ENCODE results near the gene ARFIP1.
"Not testable (repeated sequence)": the region's sequence is repeated elsewhere in the genome, so short reads cannot be mapped to it uniquely, and the experiment has no call there.

ARFIP1 gene, protein sequence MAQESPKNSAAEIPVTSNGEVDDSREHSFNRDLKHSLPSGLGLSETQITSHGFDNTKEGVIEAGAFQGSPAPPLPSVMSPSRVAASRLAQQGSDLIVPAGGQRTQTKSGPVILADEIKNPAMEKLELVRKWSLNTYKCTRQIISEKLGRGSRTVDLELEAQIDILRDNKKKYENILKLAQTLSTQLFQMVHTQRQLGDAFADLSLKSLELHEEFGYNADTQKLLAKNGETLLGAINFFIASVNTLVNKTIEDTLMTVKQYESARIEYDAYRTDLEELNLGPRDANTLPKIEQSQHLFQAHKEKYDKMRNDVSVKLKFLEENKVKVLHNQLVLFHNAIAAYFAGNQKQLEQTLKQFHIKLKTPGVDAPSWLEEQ

DNA sequence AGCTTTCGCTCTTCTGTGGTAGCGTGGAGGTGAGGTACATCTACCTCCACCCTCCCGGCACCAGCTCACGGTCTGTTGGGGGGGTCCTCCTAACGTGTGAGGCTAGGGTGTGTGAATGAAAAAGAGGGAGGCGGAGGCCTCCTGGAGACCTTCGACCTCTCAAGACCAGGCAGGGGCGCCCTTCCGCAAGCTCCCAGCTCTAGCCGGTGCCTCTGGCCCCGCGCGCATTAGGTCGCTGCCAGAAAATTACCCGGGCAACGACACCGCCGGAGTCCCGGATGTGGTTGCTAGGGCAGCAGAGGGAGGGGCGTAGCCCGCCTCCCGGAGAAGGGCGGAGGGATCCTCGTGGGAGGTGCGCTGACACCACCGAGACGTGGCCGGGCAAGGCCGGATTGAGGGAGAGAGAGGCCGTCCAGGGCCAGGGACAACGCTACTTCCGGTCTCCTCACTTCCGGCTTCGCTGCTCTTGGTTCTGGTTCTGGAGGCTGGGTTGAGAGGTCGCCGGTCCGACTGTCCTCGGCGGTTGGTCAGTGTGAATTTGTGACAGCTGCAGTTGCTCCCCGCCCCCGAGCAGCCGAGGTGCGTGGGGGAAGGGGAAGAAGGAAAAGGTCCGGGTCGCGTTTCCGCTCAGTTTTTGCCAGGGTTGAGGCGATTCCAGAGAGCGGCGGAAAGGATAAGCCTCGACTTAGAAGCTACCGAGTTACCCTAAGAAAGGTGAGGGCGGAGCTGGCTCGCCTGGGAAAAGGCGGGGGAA, at the start of gene ARFIP1, which contains the start of gene TIGD4:
TSS of gene ARFIP1 (plus strand) at position 442 of the 754 bp plus-strand sequence. CDS start 49,680 bp downstream, outside the sequence.
TSS of gene TIGD4 (minus strand) at position 218 of the 754 bp plus-strand sequence. CDS start 8,726 bp downstream, outside the sequence.
- peak; percentile 99 for DNase-seq

DNA sequence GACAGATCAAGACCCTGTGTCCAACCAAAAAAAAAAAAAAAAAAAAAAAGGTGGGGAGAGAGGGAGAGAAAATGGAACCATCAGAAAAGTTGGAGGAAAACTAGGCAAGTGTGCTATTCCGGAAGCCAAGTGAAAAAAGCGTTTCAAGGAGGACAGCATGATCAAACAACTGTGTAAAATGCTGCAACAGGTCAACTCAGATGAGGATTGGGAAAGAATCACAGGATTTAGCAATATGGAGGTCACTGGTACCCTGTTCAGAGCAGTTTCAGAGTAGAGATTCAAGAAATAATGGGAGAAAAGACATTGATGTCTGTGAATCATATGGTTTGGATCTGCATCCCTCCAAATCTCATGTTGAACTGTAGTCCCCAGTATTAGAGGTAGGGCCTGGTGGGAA, 47.8 kb upstream of the ARFIP1 start:
- no peak for DNase-seq

DNA sequence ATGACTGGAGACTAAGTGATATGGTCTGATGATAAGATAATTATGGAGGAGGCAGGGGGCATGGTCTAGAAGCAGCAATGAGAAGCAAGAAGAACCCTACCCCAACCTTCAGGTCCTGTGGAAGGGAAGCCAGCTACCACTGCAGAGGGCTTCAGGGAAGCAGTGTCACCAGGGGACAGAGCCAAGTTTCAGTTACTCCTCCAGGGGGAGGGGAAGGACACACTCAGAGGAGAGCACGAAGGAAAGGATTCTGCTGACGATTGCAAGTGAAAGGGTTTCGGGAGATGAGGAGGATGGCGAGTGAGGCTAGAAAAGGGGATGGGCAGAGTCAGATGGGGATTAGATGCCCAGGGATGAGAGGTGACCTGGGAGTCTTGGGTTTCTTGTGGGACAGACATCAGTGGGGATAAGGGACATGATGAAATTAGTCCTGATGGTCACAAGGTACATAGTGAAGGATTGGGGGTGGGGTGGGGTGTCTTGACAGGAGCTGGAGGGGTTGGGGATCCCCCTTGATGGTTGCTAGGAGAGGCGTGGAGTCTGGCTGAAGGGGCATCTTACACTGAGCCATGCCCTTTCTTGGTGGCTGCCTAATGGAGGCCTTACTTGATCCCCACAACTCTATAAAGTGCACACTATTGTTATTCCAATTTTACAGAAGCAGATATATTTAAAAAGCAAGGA, 45.6 kb upstream of the ARFIP1 start:
- DNase-seq: no peak

DNA sequence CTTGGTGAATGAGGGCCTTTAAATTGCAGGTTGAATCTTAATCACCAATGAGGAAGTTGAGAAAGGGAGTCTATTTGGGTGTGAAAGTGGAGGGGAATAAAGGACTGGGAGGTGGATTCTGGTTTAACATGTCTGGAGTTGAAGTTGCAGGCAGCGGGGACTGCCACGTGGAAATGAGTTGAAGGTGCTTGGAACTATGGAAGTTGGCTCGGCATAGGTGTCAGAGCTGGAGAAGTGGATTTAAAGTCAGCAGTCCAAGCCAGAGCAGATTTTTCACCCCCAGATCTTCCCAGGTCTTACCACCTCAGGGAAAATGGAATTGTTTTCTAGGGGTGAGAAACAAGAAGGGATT, 45.1 kb upstream of the ARFIP1 start:
- DNase-seq: no peak

DNA sequence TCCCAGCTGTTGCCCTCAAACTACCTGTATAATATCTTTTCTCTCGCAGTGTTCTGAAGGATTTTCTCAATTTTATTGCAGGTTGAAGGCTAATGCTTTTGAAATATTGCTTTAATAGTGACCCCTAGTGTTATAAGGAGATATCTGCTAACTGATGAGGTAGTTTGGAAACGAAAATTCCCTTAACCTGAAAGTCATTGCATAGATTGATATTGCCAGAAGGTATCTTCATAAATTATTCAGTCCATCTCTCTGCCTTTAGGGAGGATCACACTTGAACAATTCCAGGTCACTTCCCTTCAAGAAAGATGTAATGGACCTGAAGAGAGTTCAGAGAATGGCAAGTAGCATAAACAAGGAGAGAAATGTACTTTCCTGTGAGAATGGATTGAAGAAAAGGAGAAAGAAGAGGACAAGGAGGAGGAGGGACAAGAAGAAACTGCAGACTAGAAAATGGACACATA, 44.3 kb upstream of the ARFIP1 start:
- DNase-seq: no peak

DNA sequence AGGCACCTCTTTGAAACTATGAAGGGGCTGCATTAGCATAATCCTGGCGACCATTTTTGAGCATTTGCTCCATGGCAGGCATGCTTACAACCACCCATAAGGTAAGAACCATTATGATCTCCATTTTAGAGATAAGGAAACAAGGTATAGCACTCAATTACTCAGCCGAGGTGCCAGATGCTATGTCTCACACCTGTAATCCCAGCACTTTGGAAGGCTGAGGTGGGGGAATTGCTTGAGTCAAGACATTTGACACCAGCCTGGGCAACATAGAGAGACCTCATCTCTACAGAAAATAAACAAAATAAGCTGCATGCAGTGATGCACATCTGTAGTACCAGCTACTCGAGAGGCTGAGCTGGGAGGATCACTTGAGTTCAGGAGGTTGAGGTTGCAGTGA, 43.8 kb upstream of the ARFIP1 start:
- DNase-seq: no peak

DNA sequence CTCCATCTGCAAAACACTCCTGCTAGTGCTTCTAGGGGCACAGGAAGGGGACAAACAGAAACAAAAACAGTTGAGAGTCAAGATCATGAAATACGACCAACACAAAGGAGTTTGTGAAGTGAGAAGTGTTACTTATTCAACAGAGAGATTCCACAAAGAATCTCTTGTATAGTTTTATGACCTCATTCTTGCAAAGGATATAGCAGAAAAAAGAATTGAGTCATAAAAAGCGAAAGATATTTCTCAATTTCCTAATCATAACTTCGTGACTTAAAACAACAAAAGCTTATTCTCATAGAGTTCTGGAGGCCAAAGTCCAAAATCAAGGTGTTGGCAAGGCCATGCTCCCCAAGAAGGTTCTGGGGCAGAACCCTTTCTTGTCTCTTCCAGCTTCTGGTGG, 40.9 kb upstream of the ARFIP1 start:
- DNase-seq: no peak

DNA sequence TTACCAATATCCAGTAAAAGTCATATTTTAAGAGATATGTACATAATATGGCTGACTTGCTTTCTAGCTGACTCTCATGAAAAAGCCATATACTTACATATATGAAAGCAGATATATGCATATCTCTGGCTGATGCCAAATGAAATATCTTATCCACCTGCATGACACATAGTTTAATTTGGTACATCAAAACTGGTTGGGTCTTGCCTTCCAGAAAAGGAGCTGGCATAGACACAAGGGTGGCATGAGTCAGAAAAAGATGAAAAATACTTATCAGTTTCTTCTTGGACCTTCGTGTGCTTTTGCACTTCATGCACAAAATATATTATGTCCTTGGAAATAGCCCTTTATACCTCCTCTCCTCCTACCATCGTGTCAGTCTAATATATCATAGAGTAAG, 32.3 kb upstream of the ARFIP1 start:
- no peak for DNase-seq

DNA sequence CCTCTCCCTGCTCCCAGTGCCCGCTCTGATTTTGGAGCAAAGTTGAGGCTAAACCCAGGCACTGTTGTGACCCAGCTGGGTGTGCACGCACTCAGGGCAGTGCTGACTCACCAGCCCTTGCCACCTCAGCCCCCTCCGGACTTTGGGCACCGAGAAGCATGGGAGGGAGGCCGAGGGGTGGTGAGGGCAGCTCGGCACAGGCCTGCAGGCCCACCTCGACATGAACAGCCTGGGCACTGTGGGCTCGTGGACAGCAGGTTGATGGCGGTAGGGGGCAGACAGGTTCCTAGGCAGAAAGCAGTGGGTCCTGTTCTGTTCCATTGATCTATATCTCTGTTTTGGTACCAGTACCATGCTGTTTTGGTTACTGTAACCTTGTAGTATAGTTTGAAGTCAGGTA, 31.1 kb upstream of the ARFIP1 start:
- no peak for DNase-seq

DNA sequence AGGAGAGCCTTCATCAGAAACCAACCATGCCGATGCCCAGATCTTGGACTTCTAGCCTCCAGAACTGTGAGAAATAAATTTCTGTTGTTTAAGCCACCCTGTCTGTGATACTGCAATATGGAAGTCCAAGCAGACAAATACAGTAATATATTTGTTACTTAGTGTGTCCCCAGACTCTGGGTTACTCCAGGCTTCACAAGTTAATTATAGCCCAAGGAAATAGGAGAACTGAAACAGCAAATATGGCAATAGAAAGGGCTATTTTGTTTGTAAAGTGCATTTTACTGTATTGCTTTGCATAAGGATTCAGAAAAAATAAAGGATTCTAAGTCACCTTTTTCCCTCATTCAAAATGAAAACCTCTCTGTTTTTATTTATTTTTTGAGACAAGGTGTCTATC, 16.0 kb upstream of the ARFIP1 start:
- no peak for DNase-seq

DNA sequence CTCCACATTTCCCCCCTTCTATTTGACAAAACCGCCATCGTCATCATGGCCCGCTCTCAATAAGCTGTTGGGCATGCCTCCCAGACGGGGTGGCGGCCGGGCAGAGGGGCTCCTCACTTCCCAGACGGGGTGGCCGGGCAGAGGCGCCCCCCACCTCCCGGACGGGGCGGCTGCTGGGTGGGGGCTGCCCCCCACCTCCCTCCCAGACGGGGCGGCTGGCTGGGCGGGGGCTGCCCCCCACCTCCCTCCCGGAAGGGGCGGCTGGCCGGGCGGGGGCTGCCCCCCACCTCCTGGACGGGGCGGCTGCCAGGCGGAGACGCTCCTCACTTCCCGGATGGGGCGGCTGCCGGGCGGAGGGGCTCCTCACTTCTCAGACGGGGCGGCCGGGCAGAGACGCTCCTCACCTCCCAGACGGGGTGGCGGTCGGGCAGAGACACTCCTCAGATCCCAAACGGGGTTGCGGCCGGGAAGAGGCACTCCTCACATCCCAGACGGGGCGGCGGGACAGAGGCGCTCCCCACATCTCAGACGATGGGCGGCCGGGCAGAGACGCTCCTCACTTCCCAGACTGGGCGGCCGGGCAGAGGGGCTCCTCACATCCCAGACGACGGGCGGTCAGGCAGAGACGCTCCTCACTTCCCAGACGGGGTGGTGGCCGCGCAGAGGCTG, 14.6 kb upstream of the ARFIP1 start:
- DNase-seq: not testable (repeated sequence)

DNA sequence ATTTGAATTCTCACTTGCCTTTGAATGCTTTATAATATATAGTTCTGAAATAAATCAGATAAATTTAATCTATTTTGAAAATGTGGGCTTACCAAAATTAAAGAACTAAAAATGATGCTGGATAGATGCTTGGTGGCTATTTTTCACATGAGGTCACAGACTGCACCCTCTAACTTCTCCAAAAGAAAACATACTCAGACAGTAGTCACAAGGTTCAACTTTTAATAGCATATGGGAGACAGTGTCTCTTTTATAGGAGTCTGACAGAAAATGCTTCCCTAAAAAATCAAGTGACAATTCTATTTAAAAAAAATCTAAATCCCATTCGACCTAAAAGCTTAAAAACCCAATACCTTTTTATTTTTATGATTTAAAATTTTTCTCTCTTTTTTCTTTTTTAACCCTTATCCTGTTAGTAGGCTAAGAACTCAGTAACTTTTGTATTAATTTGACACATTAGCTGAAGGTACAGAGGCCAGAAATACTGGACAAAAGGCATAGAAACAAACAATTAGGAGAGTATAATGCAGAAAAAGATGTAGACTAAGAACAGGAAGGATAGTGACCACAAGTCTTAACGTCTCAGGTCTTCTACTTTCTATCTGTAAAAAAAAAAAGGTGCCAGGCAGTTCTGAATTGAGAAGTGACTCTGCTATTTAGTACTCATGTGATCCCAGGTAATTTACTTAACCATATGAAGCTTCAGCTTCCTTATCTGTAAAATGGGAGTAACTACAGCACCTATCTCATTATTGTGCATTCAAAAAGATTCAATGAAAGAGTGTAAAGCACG, 7.8 kb upstream of the ARFIP1 start:
- no peak for DNase-seq

DNA sequence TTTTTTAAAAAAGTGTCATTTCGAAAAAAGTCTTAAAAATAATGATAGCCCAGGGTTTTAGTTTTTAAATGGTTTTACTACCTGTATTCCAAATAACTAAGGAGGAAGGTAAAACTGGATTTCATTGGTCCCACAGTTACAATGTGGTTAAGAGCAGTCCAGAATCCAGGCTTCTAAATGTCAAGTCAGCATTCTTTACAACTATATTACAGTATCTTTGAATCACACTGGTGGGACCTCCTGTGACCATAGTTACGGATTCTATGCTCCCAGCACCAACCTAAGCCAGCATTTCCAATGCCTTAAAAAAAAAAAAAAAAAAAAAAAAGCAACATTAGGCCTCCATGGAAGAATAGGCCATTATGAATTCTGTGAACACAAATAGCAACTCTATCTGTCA, 6.4 kb upstream of the ARFIP1 start:
- no peak for DNase-seq

DNA sequence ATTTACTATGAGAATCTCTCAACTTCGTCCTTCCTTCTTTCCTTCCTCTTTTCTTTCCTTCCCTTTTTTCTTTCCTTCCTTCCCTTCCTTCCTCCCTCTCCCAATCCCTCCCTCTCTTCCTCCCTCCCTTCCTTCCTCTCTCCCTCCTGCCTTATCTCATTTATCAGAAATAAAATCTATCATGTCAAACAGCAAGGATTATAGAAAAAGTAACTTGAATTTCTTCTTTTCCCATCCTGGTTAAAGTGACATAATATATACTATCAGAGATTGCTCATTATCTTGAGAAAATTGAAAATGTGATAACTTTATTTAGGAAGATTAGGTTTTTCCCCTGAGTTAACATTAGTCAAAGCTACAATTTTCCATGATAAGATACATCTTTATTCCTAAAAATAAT, 5.8 kb upstream of the ARFIP1 start:
- DNase-seq: no peak

DNA sequence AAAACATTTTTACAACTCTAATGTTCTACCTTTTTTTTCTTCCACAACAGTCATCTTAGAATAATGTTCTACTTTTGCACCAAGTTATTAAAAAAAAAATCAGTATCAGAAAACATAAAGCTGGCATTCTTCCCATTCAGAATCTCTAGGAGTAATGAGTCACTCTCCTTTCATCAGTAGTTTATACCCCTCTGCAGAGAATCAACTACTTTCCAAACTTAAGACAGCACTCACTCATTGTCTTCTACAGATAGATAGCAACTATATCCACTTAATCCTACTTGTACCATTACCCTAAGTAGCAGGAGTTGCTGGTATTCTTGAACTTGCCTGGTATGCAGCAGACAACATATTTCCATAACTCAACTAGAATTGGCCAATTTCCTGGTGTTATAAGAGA, 3.4 kb upstream of the ARFIP1 start:
- DNase-seq: no peak

DNA sequence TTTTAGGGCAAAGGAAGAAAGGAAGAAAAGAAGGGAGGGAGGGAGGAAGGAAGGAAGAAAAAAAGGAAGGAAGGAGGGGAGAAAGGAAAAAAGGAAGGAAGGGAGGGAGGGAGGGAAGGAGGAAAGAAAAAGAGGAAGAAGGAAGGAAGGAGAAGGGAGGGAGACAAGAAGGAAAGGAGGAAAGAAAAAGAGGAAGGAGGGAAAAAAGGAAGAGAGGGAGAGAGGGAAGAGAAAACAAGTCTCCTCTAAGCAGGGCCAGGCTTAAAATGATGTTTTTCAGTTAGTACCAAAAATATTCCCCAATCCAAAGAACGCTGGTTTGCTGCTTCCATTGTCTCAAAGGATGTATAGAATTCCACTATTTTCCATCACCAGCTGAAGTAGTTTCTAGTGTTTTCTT, 2.3 kb upstream of the ARFIP1 start:
- DNase-seq: no peak

DNA sequence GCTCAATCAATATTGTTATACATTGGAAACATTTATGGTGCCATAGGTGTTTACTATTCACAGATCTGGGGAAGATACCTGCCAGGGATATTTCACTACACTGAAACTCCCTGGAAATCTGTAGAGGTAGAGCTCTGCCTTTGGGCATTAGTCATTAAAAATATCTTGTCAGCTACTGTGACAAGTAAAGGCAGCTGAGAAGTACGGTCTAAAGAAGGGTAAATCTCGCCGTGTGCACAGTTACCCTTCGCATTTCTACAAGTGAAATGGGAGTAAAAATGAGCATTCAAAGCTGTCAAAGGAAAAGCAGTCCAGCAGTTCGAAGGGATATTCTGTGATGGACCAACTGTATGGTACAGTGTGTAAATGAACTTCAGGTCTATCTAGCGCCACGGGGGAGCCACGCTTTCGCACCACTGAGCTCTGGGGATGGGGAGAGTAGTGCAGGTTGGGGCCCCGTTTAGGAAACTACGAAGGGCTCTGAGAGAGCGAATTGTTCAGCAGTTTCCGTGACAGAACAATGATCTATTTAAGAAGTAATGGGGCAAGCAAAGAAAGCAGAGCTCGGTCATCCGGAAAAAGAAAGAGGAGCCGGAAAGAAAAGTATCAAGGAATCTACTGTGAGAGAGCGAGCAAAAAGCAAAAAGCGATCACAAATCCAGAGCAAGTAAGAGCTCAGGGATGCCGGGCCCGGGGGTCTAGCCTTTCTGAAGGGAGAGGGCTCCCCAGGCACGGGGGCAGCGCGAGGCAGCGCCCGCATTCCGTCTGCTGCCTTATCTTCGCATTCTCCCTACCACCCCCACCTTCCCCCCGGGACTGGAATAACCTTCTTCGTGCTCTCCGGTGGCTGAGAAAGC, 870 bp upstream of the ARFIP1 start:
- peak; percentile 42 for DNase-seq

DNA sequence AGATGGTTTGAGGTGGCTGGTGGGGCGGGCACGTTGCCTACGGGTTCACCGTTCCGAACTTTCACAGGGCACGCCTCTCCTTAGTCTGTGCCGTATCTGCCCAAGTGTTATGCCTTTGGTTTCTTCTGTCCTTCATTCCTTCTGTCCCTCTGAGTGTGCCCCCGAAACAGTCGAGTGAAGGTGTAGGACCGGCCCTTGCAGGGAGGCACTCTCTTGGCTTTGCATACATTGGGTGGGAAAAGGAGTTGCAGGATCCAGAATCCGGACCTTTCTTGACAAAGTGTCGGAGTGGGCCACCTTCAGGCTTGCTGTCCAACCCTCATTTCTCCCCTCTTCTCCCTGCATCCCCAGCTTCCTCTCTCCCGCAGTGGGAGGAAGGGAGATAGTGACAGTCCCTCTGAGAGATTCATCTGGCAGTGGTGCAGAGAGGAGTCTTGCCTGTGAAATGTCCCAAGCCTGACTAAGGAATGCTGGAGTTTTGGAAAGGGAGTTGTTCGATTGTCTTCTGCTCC, 569 bp downstream of the ARFIP1 start:
- DNase-seq: no peak

DNA sequence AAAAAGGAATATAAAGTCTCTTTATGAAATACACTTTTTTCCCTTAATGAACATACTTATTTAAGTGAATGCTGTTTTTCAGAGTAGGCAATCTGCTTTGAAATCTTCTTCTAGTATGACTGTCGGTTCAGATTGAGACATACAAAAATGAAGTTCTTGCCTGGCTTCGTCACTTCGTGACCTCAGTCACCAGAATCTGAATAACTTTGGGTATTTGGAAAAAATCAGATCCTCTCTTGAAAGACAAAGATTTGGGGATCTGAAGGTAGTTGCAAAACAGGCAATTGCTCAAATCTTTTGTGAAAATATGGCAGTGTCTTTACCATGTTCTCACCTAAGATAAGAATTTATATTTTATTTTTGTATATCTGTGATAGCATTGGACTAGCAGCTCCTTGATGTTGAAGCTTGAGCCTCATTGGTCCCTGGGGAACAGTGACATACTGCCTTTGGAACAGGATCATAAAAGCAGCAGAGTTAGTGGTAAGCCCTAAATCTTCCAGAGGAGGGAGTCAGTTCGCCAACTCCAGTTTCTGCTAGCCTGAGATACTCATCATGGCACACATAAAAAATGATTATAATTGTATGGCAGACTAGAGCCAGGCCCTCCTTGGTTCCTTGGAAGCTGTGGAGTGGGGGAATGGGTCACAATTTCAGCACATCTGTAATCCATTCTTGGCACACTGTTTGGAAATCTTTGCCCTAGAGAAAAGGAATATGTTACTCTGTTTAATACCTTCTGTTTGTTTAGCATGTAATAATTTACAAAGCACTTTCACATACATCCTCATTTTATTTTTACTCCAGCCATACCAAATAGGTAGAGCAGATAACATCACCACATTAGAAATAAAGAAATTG, 5.0 kb downstream of the ARFIP1 start:
- no peak for DNase-seq

Data from femur (tissue), 1 donor.